22Rv1 (cell line): ENCODE measurements around the gene EMP2.

Experiments used
- H3K27ac ChIP-seq: fragments of 450-650 bp; 2 replicates; pipeline ENCODE4 v1.5.1; 2017
- ZFX ChIP-seq: fragments of 450-650 bp; IDR thresholded peaks from 2 replicates; pipeline ENCODE4 v1.6.1; 2017; ENCODE audit warnings: antibody characterized with exemption, borderline replicate concordance
- TF ChIP-seq, protein P1 (sequence below): fragments of 450-650 bp; IDR thresholded peaks from 2 replicates; pipeline ENCODE4 v1.5.1; 2017; ENCODE audit warnings: mild to moderate bottlenecking

The EMP2 gene

DNA sequence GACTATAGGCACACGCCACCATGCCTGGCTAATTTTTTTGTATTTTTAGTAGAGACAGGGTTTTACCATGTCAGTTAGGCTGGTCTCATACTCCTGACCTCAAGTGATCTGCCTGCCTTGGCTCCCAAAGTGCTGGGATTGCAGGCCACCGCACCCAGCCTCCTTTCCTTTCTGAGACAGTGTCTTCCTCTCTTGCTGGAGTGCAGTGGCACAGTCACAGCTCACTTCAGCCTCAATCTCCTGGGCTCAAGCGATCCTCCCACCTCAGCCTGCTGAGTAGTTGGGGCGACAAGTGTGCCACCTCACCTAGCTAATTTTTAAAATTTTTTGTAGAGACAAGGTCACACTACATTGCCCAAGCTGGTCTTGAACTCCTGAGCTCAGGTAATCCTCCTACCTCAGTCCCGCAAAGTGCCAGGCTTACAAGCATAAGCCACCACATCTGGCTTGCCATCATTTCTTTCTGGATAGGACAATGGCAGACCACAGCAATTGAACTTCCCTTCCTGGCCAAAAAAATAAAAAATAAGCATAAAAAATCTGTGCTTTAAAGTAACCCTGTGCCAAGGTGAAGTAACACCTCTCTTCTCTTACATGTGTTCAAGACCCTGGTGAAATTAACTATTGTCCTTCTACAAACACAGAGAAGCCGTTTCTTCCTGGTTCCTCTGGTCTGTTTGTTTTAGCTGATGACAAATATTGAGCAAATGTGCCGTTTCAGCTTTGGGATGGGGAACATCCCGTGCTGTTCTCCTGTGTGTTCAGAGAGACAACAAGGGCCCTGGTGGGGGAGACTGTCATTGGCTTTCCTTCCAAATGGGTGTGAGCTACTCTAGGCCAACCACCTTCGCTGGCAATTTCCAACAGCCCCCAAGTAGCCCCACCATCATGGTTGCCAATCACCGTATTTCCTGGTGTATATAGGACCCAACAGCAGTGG, 60.2 kb downstream of the EMP2 start:
- TF ChIP-seq, protein P1, sequence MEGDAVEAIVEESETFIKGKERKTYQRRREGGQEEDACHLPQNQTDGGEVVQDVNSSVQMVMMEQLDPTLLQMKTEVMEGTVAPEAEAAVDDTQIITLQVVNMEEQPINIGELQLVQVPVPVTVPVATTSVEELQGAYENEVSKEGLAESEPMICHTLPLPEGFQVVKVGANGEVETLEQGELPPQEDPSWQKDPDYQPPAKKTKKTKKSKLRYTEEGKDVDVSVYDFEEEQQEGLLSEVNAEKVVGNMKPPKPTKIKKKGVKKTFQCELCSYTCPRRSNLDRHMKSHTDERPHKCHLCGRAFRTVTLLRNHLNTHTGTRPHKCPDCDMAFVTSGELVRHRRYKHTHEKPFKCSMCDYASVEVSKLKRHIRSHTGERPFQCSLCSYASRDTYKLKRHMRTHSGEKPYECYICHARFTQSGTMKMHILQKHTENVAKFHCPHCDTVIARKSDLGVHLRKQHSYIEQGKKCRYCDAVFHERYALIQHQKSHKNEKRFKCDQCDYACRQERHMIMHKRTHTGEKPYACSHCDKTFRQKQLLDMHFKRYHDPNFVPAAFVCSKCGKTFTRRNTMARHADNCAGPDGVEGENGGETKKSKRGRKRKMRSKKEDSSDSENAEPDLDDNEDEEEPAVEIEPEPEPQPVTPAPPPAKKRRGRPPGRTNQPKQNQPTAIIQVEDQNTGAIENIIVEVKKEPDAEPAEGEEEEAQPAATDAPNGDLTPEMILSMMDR = no peak
- TF ChIP-seq ZFX = no peak
- H3K27ac ChIP-seq = peak overlapping the region; percentile 72

DNA sequence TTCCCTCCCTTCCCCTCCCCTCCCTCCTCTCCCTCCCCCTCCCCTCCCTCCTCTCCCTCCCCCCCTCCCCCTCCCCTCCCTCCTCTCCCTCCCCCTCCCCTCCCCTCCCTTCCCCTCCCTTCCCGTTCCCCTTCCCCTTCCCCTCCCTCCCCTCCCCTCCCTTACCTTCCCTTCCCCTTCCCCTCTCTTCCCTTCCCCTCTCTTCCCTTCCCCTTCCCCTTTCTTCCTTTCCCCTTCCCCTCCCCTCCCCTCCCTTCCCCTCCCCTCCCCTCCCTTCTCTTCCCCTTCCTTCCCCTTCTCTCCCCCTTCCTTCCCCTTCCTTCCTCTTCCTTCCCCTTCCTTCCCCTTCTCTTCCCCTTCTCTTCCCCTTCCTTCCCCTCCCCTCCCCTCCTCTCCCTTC, 61.1 kb downstream of the EMP2 start:
- no peak overlapping the region for H3K27ac ChIP-seq
- no peak for TF ChIP-seq ZFX
- TF ChIP-seq, protein P1 = no peak

DNA sequence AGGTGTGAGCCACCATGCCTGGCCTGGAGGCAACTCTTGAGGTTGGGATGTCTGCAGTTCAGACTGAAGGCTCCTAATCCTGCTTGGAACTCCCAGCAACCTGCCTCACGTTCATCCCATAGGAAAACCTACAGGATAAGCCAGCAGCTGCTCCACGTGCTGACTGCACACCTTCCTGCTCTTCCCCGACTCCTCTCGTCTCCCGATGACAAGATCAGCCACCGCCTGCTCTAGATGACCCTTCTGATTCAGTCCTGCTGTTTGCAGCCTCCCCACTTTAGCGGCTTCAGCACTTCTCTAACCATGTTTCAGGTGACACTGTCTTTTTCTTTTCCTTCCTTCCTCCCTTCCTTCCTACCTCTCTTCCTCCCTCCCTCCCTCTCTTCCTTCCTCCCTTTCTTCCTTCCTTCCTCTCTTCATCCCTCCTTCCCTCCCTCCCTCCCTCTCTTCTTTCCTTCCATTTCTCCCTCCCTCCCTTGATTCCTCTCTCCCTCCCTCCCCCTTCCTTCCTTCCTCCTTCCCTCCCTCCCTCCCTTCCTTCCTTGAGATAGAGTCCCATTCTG, 61.8 kb downstream of the EMP2 start:
- TF ChIP-seq, protein P1 = no peak
- no peak for TF ChIP-seq ZFX
- H3K27ac ChIP-seq = no peak overlapping the region

DNA sequence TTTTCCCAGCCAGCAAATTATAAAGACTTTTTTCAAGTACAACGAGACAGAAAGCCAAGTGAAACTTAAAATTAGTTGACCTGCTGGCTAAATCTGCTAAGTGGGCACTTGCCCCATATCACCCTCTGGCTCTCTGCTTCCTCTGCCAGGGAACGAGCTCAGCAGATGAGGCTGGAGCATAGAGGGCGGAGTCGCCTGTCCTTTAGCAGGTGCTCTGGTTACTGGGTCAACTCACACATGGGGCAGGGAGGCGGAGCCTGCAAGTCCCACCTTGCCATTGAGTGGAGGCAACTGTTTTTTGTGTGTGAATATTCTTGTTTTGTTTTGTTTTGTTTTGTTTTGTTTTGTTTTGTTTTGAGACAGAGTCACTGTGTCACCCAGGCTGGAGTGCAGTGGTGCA, 62.5 kb downstream of the EMP2 start:
- no peak overlapping the region for H3K27ac ChIP-seq
- TF ChIP-seq, protein P1 = no peak
- TF ChIP-seq ZFX = no peak

DNA sequence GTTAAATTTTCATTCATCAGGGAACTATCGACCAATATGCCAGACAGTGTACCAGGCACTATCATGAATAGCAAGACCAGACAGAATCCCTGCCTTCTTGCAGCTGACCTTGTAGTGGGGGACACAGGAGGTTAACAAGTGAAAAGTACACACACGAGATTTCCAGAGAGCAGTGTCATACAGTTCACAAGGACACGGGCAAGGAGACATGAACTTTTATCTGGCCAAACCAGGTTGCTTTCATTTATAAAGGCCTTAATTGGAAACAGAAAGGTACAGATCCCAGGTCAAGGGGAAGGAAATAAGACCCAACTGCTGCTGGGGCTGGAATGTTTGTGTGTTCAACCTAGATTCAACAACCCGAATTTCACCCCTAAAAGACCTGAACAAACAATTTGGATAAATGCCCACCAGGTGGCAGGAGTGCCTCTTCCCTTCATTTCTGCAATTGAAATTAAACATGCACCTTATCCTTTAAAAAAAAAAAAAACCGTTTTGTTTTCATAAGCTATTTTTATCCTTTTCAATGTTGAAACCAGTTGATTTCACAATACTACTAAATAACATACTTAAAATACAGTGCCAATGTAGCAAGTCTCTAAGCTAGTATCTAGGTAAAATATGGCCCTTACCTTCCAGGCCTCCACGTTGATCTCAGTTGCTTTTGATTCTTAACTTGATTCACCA, 65.9 kb downstream of the EMP2 start:
- no peak for TF ChIP-seq ZFX
- TF ChIP-seq, protein P1 = peak; percentile 77
- H3K27ac ChIP-seq = no peak overlapping the region

DNA sequence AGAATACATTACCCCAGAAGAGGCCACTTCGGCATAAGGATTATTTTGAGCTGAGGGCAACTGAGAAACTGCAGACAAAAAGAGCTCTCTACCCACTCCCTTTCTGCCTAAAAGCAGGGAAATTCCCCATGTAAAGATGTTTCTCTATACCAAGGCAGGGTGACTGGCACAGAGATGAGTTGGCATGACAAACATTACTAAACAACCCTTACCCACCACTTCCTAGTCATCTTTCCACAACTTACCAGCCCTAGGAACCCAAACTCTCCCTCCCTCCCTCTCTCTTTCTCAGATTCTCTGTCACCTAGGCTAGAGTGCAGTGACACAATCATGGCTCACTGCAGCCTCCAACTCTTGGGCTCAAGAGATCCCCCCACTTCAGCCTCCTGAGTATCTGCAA, 68.6 kb downstream of the EMP2 start:
- TF ChIP-seq ZFX = no peak

DNA sequence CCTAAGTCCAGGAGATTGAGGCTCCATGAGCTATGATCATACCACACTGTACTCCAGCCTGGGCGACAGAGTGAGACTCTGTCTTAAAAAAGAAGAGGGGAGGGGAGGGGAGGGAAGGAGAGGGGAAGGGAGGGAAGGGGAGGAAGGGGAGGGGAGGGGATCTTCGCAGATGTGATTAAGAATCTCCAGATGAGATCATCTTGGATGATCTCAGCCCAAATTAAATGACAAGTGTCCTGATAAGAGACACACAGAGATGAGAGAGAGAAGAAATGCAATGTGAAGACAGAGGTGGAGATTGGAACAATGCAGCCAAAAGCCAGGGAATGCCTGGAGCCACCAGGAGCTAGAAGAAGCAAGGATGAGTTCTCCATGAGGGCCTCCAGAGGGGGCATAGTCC, 70.1 kb downstream of the EMP2 start:
- no peak for TF ChIP-seq ZFX
- TF ChIP-seq, protein P1 = no peak
- no peak overlapping the region for H3K27ac ChIP-seq

More for the DNA sequence above, 68.6 kb downstream of the EMP2 start:
- H3K27ac ChIP-seq = no peak overlapping the region
